Measurements from ENCODE around the gene UBE2D2. TPM values are rescaled to one million over a fixed set of nuclear protein-coding genes. Genes with fewer than 3 reads are reported as not detected.

Gene UBE2D2
- total RNA-seq, 1 donor from 2014 or later, result 118 TPM

- ATAC-seq, result no peak
- no peak for DNase-seq
- intact Hi-C loops (cut with micrococcal nuclease), result no loop called here
These were observed 80.3 kb downstream of the UBE2D2 start for GRCh38 chr5:139641116-139642080.

- DNase-seq (no peak), ATAC-seq (no peak)
- intact Hi-C loops (cut with micrococcal nuclease), result no loop called here
These were observed 81.1 kb downstream of the UBE2D2 start for GRCh38 chr5:139642213-139642612.

GRCh38 chr5:139642891-139643871 is 82.0 kb downstream of the UBE2D2 start:
- peak; percentile 20 for DNase-seq
- intact Hi-C loops (cut with micrococcal nuclease), result no loop called here
- no peak for ATAC-seq

- DNase-seq (peak; percentile 14), ATAC-seq (no peak)
- intact Hi-C loops (cut with micrococcal nuclease), result no loop called here
These were observed 82.9 kb downstream of the UBE2D2 start for GRCh38 chr5:139644001-139644456.

- ATAC-seq, result no peak
- intact Hi-C loops (cut with micrococcal nuclease), result no loop called here
- peak; percentile 4 for DNase-seq
These were observed 83.7 kb downstream of the UBE2D2 start for GRCh38 chr5:139644646-139645429.

- intact Hi-C loops (cut with micrococcal nuclease), result no loop called here
These were observed 84.3 kb downstream of the UBE2D2 start for GRCh38 chr5:139645430-139645871.

GRCh38 chr5:139646111-139646510 is 85.0 kb downstream of the UBE2D2 start:
- ATAC-seq, result no peak
- intact Hi-C loops (cut with micrococcal nuclease), result no loop called here
- peak; percentile 14 for DNase-seq

More at GRCh38 chr5:139645430-139645871, 84.3 kb downstream of the UBE2D2 start:
- ATAC-seq (no peak), DNase-seq (no peak)

GRCh38 chr5:139646912-139647505 is 85.9 kb downstream of the UBE2D2 start:
- ATAC-seq, result no peak
- DNase-seq, result peak; percentile 47
- intact Hi-C loops (cut with micrococcal nuclease), result no loop called here

GRCh38 chr5:139647506-139648204 is 86.5 kb downstream of the UBE2D2 start:
- ATAC-seq (no peak), DNase-seq (no peak)
- intact Hi-C loops (cut with micrococcal nuclease), result no loop called here

- intact Hi-C loops (cut with micrococcal nuclease), result no loop called here
- DNase-seq (peak; percentile 92), ATAC-seq (peak; percentile 71)
These were observed 87.3 kb downstream of the UBE2D2 start, which contains the start of gene CXXC5 for GRCh38 chr5:139648205-139649081. Gene CXXC5 (plus strand): TSS chr5:139648349. CDS start chr5:139680524, 32,175 bp downstream.

GRCh38 chr5:139649082-139649991 is 88.2 kb downstream of the UBE2D2 start:
- DNase-seq (peak; percentile 53), ATAC-seq (peak; percentile 1)
- intact Hi-C loops (cut with micrococcal nuclease), result no loop called here

- DNase-seq, result peak; percentile 74
- ATAC-seq, result peak; percentile 6
- intact Hi-C loops (cut with micrococcal nuclease), result no loop called here
These were observed 89.0 kb downstream of the UBE2D2 start for GRCh38 chr5:139650031-139650688.

GRCh38 chr5:139650689-139651042 is 89.5 kb downstream of the UBE2D2 start:
- intact Hi-C loops (cut with micrococcal nuclease), result no loop called here
- DNase-seq, result peak; percentile 52
- no peak for ATAC-seq

- peak; percentile 82 for DNase-seq
- peak; percentile 53 for ATAC-seq
- intact Hi-C loops (cut with micrococcal nuclease), result no loop called here
These were observed 90.1 kb downstream of the UBE2D2 start for GRCh38 chr5:139651043-139651834.
